ENCODE measurements around the gene PTGDR2.

GRCh38 chr11:60876168-60876485, 20.4 kb upstream of the PTGDR2 start:
- TF ChIP-seq POLR2AphosphoS5 (IDR thresholded peaks at IDR 0.05; ENCODE audit: low read depth, low read length) (no peak), EZH2 (IDR thresholded peaks at IDR 0.05) (no peak), EZH2phosphoT487 (IDR thresholded peaks at IDR 0.05; ENCODE audit: borderline replicate concordance) (no peak), CTCF (IDR thresholded peaks at IDR 0.05 in 2 of 3, conservative IDR thresholded peaks at IDR 0.05 in 1 of 3; ENCODE audit: borderline replicate concordance in 1 of 3, insufficient read depth in 1 of 3, low read depth in 2 of 3, low read length in 2 of 3) (no peak), SP1 (IDR thresholded peaks at IDR 0.05; ENCODE audit: low read depth) (no peak), POLR2A (IDR thresholded peaks at IDR 0.05; ENCODE audit: borderline replicate concordance, extremely low read depth, insufficient read depth, insufficient read length) (no peak), CBX3 (IDR thresholded peaks at IDR 0.05; ENCODE audit: low read depth) (no peak), MAX (IDR thresholded peaks at IDR 0.05) (no peak), JUND (IDR thresholded peaks at IDR 0.05) (no peak), REST (IDR thresholded peaks at IDR 0.05; ENCODE audit: low read depth) (no peak), EGR1 (IDR thresholded peaks at IDR 0.05; ENCODE audit: low read depth) (no peak), ZBTB33 (IDR thresholded peaks at IDR 0.05; ENCODE audit: extremely low read depth, insufficient replicate concordance, low read length) (no peak), SRF (IDR thresholded peaks at IDR 0.05; ENCODE audit: low read depth) (no peak)

Data from HCT116 (cell line).